Stimulated activated CD4-positive, alpha-beta T cell treated with anti-CD3 and anti-CD28 coated beads, Interleukin-1b, Interleukin-23, amount 100 ng/mL, for 24 hours (primary cell): ENCODE results near the gene TMEM222.
"Not testable (repeated sequence)": the region's sequence is repeated elsewhere in the genome, so short reads cannot be mapped to it uniquely, and the experiment has no call there.

ENCODE experiments used
- DNase-seq, 4 experiments: peaks; one replicate each; pipeline ENCODE4 v3.0.0-alpha.2; 2020; ENCODE audit warnings: low read depth in 4 of 4, low spot score in 1 of 4

The TMEM222 gene, protein sequence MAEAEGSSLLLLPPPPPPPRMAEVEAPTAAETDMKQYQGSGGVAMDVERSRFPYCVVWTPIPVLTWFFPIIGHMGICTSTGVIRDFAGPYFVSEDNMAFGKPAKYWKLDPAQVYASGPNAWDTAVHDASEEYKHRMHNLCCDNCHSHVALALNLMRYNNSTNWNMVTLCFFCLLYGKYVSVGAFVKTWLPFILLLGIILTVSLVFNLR

DNA sequence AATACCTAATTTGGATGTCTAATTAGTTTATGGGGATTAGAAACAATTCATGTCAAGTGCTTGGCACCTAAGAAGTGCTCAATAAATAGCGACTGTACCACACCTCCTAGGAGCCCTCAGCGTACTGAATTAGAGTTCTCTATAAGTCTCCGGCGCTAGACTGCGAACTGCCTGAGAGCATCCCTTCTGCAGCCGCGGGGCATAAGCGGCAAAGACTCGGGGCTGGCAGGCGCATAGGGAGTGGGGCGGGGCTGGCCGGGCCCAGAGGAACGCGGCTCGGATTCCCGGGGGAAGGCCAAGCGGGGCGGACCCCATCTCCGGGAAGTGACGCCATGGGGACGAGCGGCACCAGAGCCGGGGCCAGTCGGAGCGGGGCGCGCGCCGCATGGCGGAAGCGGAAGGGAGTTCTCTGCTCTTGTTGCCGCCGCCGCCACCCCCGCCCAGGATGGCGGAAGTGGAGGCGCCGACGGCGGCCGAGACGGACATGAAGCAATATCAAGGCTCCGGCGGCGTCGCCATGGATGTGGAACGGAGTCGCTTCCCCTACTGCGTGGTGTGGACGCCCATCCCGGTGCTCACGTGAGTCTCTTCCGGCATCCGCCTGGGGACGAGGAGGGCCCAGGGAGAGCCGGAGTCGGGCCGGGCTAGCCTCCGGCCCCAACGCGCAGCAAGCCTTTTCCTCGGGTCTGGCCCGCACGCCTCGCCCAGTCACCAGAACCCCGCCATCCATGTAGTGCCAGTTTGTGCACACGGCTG is at the start of gene TMEM222:
Gene TMEM222, plus strand, starts transcription at position 351 of the 756 bp plus-strand sequence. Its CDS starts 35 bp downstream, at position 386.
- DNase-seq, result peak; percentile 84 to 96 (median 94)

DNA sequence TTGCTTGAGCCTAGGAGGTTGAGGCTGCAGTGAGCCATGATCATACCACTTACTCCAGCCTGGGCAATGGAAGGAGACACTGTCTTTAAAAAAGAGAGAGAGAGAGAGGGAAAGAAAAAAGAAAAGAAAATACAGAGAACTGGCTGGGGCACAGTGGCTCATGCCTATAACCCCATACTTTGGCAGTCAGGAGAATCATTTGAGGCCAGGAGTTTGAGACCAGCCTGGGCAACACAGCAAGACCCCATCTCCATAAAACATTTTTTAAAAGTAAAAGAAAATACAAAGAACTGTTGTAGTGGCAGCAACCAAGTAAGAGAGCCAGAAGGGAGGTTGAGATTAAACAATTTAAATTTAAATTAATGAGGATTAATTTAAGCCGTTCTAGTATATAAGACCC is 47.8 kb upstream of the TMEM222 start:
- no peak for DNase-seq

DNA sequence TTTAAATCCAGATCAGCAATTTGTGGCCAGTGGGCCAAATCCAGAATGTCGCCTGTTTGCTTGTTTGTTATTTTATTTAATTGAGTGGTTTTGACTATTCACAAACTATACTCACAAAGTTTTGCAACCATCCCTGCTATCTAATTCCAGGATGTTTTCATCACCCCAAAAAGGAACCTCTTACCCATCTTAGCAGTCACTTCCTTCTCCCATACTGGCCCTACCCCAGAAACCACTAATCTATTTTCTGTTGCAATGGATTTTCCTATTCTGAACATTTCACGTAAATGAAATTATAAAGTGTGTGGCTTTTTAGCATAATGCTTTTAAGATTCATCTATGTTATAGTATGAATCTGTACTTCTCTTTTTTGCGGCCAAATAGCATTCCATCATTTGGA is 46.3 kb upstream of the TMEM222 start:
- no peak for DNase-seq

DNA sequence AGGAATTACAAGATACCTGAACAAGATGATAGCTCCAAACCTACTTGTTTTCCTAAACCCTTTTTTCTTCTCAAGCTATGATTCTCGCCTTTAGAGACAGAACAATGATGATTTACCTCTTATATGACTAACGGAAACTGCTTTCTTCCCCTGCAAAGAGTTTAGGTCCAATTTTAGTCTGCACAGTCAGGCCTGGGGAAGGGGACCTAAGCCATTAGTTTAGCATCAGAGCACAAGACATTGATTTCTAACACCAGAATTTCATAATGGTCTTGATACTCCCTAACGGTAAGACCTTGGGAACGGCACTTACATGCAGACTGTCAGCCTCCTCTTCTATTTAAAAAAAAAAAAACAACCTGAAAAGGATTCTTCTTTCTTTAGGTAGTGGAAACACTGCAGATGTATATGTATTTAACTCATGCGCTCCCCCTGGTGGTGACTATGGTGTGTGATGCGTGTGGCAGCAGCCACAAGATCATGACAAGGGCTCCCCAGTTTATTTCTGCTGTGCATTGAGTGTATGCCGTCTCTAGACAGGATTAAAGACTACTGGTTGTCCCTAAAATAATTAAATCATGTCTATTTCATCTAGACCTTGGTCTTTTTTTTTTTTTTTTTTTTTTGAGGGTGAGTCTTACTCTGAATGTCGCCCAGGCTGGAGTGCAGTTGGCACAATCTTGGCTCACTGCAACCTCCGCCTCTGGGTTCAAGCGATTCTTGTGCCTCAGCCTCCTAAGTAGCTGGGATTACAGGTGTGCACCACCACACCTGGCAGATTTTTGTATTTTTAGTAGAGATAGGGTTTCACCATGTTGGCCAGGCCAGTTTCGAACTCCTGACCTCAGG is 37.3 kb upstream of the TMEM222 start:
- peak; percentile 85 to 93 (median 86) for DNase-seq

DNA sequence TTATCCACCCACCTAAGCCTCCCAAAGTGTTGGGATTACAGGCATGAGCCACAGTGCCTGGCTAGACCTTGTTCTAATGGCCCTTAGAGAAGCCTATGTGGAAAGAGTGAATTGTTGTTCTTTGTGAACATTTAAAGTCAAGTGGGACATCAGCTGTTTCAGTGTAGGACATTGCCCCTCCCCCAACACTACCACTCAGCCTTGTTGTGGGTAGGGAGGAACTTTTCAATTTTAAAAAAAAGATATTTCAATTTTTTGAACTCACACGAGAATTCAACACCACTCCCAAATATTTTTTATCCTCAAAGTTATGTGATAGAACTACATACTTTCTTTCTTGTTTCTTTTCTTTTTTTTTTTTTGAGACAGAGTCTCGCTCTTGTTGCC is 36.7 kb upstream of the TMEM222 start:
- DNase-seq, result no peak

DNA sequence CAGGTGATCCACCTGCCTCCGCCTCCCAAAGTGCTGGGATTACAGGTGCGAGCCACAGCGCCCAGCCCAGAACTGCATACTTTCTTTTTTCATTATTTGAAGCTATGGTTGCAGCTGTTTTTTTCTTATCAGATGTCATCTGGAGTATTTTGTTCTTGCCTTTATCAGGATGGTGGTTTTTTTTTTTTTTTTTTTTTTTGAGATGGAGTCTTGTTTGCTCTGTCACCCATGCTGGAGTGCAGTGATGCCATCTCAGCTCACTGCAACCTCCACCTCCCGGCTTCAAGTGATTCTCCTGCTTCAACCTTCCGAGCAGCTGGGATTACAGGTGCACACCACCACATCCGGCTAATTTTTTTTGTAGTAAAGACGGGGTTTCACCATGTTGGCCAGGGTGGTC is 36.1 kb upstream of the TMEM222 start:
- not testable (repeated sequence) for DNase-seq

DNA sequence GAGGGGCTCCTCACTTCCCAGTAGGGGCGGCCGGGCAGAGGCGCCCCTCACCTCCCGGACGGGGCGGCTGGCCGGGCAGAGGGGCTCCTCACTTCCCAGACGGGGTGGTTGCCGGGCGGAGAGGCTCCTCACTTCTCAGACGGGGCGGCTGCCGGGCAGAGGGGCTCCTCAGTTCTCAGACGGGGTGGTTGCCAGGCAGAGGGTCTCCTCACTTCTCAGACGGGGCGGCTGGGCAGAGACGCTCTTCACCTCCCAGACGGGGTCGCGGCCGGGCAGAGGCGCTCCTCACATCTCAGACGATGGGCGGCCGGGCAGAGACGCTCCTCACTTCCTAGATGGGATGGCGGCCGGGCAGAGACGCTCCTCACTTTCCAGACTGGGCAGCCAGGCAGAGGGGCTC is 32.8 kb upstream of the TMEM222 start:
- DNase-seq, result not testable (repeated sequence)

DNA sequence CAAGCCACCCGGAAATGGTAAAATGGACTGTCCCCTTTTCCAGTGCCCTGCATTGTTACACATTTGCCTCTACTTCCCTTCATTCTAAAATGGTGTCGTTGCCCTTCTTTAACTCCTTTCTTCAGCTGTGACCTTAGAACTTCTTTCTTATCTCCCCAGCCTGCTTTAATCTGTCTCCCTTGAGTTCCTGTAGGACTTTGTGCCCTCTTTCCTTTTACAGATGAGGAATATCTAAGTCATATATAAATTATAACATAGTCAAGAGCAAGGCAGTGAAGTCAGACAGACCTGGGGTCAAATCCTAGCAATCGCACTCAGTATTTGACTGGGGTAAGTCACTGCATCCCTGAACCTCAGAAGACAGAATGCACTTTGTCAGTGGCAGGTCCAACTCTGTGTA is 31.4 kb upstream of the TMEM222 start:
- no peak for DNase-seq

DNA sequence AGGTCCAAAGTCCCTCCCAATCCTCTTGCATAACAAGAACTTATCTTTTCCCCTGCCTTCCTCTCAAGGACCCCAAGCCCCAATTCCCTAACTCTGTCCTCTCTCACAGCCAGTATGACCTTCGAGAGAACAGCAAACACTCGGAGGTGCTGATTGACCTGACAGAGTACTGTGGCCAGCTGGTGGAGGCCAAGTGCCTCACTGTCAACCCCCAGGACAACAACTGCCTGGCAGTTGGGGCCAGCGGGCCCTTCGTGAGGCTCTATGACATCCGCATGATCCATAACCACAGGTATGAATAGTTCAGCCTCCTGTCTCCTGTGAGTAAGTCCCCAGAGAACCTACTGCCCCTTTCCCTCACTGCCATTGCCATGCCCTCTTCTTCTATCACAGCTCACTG is 29.9 kb upstream of the TMEM222 start:
- no peak for DNase-seq

DNA sequence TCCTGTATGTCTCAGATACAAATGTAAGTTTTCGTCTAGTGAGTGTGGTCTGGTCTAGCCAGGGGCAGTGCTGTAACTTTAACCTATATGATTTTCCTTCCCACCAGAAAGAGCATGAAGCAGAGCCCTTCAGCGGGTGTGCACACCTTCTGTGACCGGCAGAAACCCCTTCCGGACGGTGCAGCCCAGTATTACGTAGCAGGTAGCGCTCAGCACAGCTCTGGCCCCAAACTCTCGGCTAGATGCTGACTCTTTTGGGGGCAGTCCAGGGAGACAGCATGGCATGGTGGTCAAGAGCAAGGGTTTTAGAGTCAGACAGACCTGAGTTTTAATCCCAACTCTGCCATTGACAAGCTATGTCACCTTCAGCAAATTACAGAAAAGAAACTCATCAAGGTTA is 28.0 kb upstream of the TMEM222 start:
- DNase-seq, result no peak

DNA sequence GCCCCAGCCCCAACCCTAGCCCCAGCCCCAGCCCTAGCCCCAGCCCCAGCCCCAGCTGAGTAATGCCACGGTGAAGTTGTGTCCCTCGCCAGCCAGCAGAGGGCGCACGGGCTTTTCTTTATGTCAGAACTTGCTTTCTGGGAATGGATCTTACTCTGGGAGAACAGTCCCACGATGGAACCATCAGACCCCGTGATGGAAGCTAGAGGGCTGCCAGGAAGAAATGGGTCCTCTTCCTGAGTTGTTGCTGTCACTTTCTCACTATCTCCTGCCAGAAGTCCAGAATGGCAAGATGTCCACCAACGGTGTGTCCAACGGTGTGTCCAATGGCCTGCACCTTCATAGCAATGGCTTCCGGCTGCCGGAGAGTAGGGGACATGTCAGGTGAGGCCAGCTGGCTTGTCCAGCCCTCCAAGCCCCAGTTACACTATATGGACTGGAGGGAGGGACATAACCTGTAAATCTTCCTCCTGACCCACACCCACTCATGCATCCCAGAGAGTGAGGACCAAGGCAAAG is 25.1 kb upstream of the TMEM222 start:
- peak; percentile 55 to 65 (median 60) for DNase-seq

DNA sequence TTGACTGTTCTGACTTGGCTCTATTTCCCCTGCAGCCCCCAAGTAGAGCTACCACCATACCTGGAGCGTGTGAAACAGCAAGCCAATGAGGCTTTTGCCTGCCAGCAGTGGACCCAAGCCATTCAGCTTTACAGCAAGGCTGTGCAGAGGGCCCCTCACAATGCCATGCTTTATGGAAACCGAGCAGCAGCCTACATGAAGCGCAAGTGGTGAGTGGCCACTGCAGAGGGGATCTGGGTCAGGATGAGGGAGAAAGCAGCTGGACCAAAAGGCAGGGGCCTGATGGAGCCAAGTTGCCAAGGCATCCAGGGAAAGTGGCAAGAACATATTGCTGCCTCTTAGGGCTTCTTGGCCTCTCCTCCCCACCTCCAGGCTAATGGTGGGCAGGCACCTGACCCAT is 24.1 kb upstream of the TMEM222 start:
- no peak for DNase-seq

DNA sequence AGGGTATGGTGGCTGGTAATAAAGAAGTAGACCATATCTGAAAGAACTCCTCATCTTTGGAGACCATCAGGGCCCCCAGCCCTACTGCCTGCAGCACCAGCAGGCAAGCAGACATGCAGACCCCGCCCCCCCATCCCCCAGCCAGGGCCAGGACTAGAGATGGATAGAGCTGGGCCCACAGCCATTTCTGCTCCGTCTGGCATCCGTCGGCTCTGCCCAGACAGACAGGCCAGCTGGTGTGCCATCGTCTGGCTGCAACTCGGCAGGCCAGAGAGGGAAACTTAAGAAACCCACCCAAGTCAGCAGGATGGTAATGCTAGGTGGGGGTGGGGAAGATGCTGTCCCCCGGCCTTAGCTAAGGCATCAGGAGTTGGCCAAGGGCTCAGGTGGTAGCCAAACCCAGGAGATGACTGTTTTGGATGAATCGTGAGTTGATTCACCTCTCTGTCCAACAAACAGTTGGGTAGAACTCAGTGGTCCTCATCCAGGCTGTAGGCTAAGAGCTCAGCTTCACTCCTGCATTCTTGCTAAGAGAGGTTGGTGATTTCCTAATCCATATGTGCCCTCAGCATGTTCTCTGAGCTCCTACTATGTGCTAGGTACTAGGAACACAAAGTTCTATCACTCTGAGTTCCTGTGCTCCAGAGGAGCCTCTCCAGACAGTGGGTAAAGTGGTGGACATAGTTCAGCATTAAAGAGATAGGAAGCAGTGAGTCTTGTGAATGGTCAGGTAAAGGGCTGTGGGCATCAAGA is 23.2 kb upstream of the TMEM222 start:
- DNase-seq, result no peak

DNA sequence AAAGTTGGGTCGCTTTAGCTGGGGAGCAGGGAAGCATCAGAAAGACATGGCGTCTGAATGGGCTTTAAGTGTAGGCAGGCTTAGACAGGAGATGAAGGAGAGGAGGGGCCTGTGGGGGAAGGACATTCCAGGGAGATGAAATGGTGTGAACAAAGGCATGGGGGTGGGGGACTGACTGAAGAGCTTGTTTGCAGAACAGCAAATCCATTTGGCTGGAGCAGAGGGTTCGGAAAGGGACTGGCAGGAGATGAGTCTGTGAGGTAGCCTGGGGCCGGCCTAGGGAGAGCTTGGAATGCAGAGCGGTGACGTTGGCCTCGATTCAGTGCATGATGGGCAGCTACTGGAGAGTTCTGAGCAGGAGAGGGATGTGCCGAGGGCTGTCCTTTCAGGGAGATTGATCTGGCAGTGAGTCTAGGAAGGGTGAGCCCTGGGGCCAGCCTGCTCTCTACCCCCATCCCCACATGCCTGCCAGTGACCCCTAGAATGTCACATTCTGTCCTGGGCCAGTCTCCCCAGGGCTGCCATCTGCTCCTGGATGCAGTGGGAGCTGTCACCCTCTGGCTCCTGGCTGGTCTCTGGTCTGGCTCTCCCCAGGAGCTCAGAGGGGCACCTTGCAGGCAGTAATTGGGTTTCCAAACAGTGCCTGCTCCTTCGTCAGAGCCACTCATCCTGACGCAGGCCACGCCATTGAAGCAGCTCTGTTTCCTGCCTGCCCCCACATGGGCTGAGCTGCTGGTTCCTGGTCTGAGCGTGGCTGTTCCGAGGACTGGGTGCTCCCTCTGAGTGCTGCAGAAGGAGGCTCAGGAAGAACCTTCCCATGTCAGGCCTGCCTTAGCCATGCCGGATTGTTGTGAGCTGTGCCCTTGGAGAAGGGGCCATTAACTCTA is 22.3 kb upstream of the TMEM222 start:
- DNase-seq, result no peak

DNA sequence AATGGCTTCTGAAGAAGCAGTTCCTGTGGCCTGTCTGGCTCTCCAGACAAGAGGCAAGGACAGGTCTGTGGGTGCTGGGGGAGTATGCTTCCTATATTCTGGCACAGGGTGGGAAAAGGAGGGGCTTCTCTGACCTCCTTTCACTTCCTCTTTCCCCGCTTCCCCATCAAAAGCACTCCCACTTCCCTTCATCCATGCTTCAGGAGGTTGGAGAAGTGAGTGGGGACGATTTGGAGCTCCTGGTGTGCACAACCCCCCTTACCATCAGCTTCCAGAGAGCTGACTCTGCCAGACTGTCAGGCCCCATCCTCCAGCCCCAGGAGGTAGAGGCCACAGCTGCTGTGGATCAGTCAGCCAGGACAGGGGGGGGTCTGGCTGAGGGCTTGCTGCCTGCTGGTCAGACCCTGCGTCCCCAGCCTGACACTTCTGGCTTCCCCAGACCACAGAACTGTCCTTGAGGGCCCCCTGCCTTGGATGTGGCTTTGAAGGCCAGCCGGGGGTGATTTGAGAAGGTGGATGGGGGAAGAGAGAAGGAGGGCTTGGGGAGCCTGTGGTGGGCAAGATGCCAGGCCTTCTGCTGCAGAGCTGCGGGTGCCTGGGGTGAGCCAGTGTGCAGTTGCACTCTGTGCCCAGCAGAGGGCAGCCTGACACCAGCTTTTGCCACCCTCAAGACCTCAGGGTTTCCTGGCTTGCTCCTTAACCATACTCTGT is 21.5 kb upstream of the TMEM222 start:
- DNase-seq, result peak; percentile 42 to 64 (median 56)

DNA sequence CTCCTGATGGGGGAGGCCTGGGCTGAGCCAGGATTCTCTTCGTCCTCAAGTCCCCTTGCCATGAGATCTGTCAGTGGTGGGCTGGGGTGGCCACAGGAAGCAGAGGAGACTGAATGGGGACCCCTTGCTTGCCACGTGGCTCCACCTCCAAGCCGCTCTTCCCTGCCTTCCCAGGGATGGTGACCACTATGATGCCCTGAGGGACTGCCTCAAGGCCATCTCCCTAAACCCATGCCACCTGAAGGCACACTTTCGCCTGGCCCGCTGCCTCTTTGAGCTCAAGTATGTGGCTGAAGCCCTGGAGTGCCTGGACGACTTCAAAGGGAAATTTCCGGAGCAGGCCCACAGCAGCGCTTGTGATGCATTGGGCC is 20.9 kb upstream of the TMEM222 start:
- DNase-seq, result no peak

DNA sequence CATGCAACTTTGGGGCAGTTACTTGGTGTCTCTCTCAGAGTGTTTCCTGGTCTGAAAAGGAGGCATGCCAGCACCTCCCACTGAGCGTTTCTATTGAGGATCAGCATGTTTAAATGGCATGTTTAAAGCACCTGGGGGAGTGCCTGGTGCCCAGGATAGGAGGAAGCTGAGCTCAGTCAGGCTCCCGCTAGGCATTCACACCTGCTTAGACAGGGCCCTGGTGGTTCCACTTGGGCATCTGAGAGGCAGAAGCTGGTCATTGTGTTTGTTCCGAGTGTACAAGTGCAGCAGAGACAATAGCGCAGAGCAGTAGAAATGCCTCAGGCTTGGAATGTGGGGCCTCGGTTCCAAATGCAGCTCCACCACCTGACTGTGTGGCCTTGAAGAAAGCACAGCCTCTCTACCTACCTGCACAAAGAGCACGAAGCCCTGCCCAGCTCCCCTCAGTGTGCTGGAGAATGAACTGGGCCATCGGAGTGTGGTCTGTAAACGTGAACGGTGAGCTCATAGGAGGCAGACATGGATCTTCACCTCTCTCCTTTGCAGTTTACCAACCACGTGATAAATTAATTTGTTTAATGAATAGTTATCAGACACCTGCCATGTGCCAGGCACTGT is 20.3 kb upstream of the TMEM222 start:
- no peak for DNase-seq

DNA sequence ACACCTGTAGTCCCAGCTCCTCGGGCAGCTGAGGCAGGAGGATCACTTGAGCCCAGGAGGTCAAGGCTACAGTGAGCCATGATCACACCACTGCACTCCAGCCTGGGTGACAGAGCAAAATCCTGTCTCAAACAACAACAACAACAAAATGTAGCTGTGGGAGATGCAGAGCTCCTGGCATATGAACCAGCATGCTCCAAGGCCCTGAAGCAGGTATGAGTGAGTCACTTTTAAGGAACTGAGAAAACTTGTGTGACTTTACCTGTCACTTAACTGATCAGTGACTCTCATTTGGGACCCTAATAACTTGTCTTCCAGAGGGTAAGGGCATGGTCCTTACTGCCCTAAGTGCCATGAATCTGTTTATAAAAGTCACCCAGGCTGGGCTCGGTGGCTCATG is 19.4 kb upstream of the TMEM222 start:
- DNase-seq, result no peak

DNA sequence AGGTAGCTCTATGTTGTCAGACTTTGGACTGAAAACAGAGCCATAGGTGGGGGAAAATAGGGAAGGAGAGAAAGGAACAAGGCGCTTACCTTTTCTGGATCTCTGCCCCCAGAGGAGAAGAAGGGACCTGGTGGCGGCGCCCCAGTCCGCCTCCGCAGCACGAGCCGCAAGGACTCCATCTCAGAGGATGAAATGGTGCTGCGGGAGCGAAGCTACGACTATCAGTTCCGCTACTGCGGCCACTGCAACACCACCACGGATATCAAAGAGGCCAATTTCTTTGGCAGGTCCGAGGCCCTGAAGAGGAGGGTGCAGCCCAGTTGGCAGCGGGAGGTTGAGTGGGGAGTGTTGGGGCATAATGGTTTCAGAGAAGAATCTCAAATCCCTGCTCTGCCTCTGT is 18.5 kb upstream of the TMEM222 start:
- DNase-seq, result no peak
